PFSK-1 (cell line): ENCODE data around the gene DNALI1.

ENCODE experiments used
- FOXP2 ChIP-seq: optimal IDR thresholded peaks from 2 replicates; pipeline ENCODE3; 2011; ENCODE audit warnings: borderline replicate concordance, control low read depth, inconsistent platforms; ENCODE audit not compliant: insufficient read depth; ENCODE audit errors: extremely low read length, extremely low read depth
- POLR2AphosphoS5 ChIP-seq: IDR thresholded peaks from 2 replicates; pipeline ENCODE4 v1.6.1; 2012; ENCODE audit warnings: low read depth, mild to moderate bottlenecking, control low read depth, low read length, moderate library complexity
- SIN3A ChIP-seq: IDR thresholded peaks from 2 replicates; pipeline ENCODE4 v1.6.1; 2012; ENCODE audit warnings: mild to moderate bottlenecking, low read length, moderate library complexity, borderline replicate concordance; ENCODE audit not compliant: insufficient read depth
- TAF1 ChIP-seq: IDR thresholded peaks from 2 replicates; pipeline ENCODE4 v1.6.1; 2012; ENCODE audit warnings: low read length, control low read depth, borderline replicate concordance; ENCODE audit not compliant: insufficient read depth
- TF ChIP-seq, protein P1 (sequence below), 2 experiments: IDR thresholded peaks; 2 replicates each; pipeline versions ENCODE4 v1.6.1 to v1.8.0; 2011 to 2012; ENCODE audit warnings: low read depth in 2 of 2, low read length in 2 of 2, control low read depth in 1 of 2, inconsistent platforms in 1 of 2, mild to moderate bottlenecking in 1 of 2, moderate library complexity in 1 of 2; ENCODE audit not compliant: insufficient read depth in 1 of 2

DNA sequence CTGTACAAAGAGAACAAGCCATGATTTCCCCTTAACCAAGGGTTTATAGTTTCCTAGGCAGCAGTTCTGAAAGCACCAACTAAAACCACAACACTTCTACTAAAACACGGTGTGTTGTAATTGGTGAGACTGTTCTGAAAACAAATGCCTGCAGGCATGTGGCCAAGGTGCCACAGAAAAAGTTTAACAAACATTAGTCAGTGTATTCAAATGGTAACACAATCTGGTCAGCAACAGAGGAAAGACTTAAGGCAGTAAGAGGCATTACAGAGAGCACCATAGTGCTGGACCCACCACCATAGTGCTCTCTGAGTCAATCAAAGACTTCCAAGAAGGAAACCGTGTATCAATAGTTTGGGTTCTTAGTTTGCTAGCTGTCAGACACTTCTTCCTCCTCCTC lies 19.4 kb upstream of the DNALI1 start:
- TF ChIP-seq POLR2AphosphoS5 (no peak), TAF1 (no peak), FOXP2 (no peak), SIN3A (no peak)
- TF ChIP-seq, protein P1, sequence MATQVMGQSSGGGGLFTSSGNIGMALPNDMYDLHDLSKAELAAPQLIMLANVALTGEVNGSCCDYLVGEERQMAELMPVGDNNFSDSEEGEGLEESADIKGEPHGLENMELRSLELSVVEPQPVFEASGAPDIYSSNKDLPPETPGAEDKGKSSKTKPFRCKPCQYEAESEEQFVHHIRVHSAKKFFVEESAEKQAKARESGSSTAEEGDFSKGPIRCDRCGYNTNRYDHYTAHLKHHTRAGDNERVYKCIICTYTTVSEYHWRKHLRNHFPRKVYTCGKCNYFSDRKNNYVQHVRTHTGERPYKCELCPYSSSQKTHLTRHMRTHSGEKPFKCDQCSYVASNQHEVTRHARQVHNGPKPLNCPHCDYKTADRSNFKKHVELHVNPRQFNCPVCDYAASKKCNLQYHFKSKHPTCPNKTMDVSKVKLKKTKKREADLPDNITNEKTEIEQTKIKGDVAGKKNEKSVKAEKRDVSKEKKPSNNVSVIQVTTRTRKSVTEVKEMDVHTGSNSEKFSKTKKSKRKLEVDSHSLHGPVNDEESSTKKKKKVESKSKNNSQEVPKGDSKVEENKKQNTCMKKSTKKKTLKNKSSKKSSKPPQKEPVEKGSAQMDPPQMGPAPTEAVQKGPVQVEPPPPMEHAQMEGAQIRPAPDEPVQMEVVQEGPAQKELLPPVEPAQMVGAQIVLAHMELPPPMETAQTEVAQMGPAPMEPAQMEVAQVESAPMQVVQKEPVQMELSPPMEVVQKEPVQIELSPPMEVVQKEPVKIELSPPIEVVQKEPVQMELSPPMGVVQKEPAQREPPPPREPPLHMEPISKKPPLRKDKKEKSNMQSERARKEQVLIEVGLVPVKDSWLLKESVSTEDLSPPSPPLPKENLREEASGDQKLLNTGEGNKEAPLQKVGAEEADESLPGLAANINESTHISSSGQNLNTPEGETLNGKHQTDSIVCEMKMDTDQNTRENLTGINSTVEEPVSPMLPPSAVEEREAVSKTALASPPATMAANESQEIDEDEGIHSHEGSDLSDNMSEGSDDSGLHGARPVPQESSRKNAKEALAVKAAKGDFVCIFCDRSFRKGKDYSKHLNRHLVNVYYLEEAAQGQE (IDR thresholded peaks at IDR 0.05; ENCODE audit: insufficient read depth in 1 of 2, low read depth in 2 of 2, low read length in 2 of 2), result no peak
